Measurements from ENCODE around the gene MOCS1.

MOCS1 gene

GRCh38 chr6:39929039-39929732 lies 5.1 kb downstream of the MOCS1 start:
- ChIA-PET CTCF (no interaction called here), POLR2A (no interaction called here)
- no peak for DNase-seq (ENCODE audit: extremely low spot score)
- no peak for TF ChIP-seq CTCF (IDR thresholded peaks at IDR 0.05; ENCODE audit: control extremely low read depth, extremely low read depth, low read depth, missing control alignments)

- CTCF ChIA-PET = no interaction called here
- DNase-seq (ENCODE audit: extremely low spot score) = no peak
- POLR2A ChIA-PET = no interaction called here
- no peak for TF ChIP-seq CTCF (IDR thresholded peaks at IDR 0.05; ENCODE audit: control extremely low read depth, extremely low read depth, low read depth, missing control alignments)
Measured at GRCh38 chr6:39927159-39927558, 7.1 kb downstream of the MOCS1 start.

GRCh38 chr6:39926668-39927067 lies 7.6 kb downstream of the MOCS1 start:
- no peak for TF ChIP-seq CTCF (IDR thresholded peaks at IDR 0.05; ENCODE audit: control extremely low read depth, extremely low read depth, low read depth, missing control alignments)
- POLR2A ChIA-PET = no interaction called here
- DNase-seq (ENCODE audit: extremely low spot score) = no peak
- CTCF ChIA-PET = no interaction called here

- POLR2A ChIA-PET = no interaction called here
Measured at GRCh38 chr6:39925931-39926290, 8.4 kb downstream of the MOCS1 start.

GRCh38 chr6:39925191-39925930 lies 8.9 kb downstream of the MOCS1 start:
- DNase-seq (ENCODE audit: extremely low spot score) = no peak
- ChIA-PET POLR2A (no interaction called here), CTCF (no interaction called here)
- TF ChIP-seq CTCF (IDR thresholded peaks at IDR 0.05; ENCODE audit: control extremely low read depth, extremely low read depth, low read depth, missing control alignments) = no peak

More at GRCh38 chr6:39925931-39926290, 8.4 kb downstream of the MOCS1 start:
- no peak for DNase-seq (ENCODE audit: extremely low spot score)
- TF ChIP-seq CTCF (IDR thresholded peaks at IDR 0.05; ENCODE audit: control extremely low read depth, extremely low read depth, low read depth, missing control alignments) = no peak
- CTCF ChIA-PET = no interaction called here

GRCh38 chr6:39924283-39924682 lies 10.0 kb downstream of the MOCS1 start:
- TF ChIP-seq CTCF (IDR thresholded peaks at IDR 0.05; ENCODE audit: control extremely low read depth, extremely low read depth, low read depth, missing control alignments) = no peak

More at GRCh38 chr6:39924283-39924682, 10.0 kb downstream of the MOCS1 start:
- no peak for DNase-seq (ENCODE audit: extremely low spot score)
- CTCF ChIA-PET = no interaction called here
- POLR2A ChIA-PET = no interaction called here
